ENCODE data around the gene VCP.

- no peak for TF ChIP-seq CTCF (IDR thresholded peaks at IDR 0.05)
- TF ChIP-seq POLR2A (IDR thresholded peaks at IDR 0.05): no peak
Observed at GRCh38 chr9:35028341-35028740, 44.1 kb downstream of the VCP start.
